OCI-LY1 (cell line): ENCODE data around the gene CTIF.

Source experiments
- EZH2 ChIP-seq: fragments of 200-600 bp; sonication (generic), shearing (Covaris generic); IDR thresholded peaks from 2 replicates; pipeline ENCODE4 v1.8.0; 2017; ENCODE audit warnings: borderline replicate concordance, mixed run types, mild to moderate bottlenecking, antibody characterized with exemption, low read length, moderate library complexity, mixed read lengths
- TF ChIP-seq, protein P1 (sequence below): fragments of 200-600 bp; sonication (generic), shearing (Covaris generic); IDR thresholded peaks from 2 replicates; pipeline ENCODE4 v1.5.1; 2017; ENCODE audit warnings: mild to moderate bottlenecking, antibody characterized with exemption, low read length, moderate library complexity, mixed read lengths

GRCh38 chr18:48803951-48804855, 265.4 kb downstream of the CTIF start:
- TF ChIP-seq, protein P1, sequence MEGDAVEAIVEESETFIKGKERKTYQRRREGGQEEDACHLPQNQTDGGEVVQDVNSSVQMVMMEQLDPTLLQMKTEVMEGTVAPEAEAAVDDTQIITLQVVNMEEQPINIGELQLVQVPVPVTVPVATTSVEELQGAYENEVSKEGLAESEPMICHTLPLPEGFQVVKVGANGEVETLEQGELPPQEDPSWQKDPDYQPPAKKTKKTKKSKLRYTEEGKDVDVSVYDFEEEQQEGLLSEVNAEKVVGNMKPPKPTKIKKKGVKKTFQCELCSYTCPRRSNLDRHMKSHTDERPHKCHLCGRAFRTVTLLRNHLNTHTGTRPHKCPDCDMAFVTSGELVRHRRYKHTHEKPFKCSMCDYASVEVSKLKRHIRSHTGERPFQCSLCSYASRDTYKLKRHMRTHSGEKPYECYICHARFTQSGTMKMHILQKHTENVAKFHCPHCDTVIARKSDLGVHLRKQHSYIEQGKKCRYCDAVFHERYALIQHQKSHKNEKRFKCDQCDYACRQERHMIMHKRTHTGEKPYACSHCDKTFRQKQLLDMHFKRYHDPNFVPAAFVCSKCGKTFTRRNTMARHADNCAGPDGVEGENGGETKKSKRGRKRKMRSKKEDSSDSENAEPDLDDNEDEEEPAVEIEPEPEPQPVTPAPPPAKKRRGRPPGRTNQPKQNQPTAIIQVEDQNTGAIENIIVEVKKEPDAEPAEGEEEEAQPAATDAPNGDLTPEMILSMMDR = no peak
- no peak for TF ChIP-seq EZH2
